Kidney glomerular epithelial cell (primary cell): ENCODE results near the gene LRCOL1.
"Not testable (repeated sequence)": the region's sequence is repeated elsewhere in the genome, so short reads cannot be mapped to it uniquely, and the experiment has no call there.

ENCODE experiments used
- DNase-seq: peaks from one replicate; lab custom pipeline; 2025; lab: John Stamatoyannopoulos, UW

LRCOL1 gene

DNA sequence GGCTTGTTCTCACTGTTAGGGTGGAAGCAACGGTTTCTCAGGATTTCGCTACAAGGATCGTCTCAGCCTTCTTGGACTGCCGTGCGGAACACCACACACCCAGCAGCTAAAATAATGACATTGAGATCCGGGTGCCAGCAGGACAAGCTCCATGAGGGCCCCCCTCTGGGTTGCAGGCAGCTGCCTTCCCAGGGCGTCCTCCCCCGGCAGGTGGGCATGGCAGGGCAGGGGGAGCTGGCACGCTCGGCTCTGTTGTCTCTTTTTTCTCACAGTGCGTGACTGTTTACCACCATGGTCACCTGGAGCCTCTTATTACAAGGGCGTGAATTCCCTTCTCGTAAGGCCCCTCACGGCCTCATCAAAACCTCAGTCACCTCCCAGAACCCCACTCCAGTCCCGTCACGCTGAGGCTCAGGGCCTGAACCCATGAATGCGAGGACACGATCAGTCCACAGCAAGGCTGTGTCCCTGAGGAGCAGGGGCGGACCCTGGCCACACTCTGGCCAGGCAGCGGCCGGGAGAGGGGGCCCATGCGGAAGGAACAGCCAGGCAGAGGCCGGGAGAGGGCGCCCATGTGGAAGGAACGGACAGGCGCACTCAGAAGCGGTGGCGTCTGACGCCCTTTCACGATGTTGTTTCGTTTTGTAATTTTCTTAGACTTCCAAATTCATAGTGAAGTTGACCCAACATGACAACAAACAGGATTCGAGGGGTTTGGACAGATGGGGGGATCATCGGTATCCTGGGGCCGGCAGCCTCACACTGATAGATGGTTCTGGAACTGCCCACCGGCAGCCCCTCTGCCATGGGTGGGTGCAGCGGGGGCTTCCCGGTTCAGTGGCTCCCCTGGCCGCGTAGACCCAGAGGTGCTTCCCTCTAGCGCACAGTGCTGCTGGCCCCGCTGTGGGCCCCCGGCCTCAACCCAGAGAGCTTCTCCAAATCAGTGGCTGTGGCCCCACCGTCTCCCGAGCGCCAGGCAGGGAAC, 10.0 kb downstream of the LRCOL1 start:
- DNase-seq, result peak; percentile 66

DNA sequence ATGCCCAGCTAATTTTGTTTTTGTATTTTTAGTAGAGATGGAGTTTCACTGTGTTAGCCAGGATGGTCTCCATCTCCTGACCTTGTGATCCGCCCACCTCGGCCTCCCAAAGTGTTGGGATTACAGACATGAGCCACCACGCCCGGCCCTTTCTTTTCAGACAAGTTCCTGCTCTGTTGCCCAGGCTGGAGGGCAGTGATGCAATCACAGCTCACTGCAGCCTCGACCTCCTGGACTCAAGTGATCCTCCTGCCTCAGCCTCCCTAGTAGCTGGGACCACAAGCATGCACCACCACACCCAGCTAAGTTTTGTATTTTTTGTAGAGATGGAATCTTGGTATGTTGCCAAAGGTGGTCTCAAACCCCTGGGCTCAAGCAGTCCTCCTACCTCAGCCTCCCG, 10.9 kb downstream of the LRCOL1 start:
- DNase-seq, result not testable (repeated sequence)

DNA sequence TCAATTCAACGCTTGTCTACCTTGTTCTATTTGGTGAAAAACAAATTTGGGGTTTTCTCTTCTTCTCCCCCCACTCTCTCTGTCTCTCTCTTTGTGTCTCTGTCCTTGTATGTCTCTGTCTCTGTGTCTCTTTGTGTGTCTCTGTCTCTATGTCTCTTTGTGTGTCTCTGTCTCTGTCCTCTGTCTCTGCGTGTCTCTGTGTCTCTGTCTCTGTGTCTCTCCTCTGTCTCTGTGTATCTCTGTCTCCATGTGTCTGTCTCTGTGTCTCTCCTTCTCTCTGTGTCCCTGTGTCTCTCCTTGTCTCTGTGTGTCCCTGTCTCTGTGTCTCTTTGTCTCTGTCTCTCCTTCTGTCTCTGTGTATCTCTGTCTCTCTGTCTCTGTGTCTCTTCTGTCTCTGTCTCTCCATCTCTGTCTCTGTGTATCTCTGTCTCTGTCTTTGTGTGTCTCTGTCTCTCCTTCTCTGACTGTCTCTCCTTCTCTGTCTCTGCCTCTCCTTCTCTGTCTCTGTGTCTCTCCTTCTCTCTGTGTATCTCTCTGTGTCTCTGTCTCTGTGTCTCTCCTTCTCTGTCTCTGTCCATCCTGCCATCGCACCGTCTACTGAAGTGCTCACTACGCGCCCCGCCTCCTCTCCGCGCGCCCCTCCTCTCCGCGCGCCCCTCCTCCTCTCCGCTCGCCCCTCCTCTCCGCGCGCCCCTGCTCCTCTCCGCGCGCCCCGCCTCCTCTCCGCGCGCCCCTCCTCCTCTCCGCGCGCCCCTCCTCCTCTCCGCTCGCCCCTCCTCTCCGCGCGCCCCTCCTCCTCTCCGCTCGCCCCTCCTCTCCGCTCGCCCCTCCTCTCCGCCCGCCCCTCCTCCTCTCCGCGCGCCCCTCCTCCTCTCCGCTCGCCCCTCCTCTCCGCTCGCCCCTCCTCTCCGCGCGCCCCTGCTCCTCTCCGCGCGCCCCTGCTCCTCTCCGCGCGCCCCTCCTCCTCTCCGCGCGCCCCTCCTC, 12.8 kb downstream of the LRCOL1 start:
- peak; percentile 12 for DNase-seq

GRCh38 chr12:132596016-132596415, 14.4 kb downstream of the LRCOL1 start:
- no peak for DNase-seq

- DNase-seq, result no peak
Measured at GRCh38 chr12:132595183-132595582, 15.2 kb downstream of the LRCOL1 start.

- DNase-seq, result peak; percentile 89
Measured at GRCh38 chr12:132593938-132594358, 16.4 kb downstream of the LRCOL1 start.

GRCh38 chr12:132593521-132593920, 16.9 kb downstream of the LRCOL1 start:
- no peak for DNase-seq

- DNase-seq, result no peak
Measured at GRCh38 chr12:132593071-132593470, 17.3 kb downstream of the LRCOL1 start.

DNA sequence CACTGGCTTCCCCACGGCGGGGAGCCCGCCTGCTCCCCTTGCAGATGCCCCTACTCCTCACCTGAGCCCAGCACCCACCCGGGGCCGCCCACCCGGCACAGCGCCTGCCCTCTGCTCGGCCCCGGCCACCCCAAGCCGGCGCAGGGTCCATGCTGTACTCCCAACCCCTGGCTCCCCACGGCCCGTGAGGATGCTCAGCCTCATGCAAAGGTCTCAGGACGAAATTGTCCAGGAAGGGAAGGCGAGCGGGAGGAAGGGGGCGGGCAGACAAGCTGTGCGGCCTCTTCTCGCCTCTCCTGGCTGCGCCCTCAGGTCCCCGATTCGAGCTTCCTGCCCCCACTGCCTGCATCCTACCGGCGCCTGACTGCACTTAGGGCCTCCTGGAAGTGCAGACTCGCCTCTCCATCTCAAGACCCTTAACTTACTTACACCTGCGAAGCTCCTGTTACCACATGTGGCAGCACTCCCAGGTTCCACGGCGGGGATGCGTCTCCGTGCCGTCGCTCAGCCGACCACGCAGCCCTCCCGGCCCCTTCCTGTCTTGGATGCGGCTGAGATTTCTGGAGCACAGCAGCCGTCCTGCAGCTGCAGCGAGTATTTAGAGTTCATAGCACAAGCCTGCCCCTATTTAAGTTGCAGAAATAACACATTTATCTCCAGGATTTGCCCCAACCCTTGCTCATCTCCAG, 18.0 kb downstream of the LRCOL1 start:
- DNase-seq, result no peak

GRCh38 chr12:132591107-132591935, 19.1 kb downstream of the LRCOL1 start:
- DNase-seq, result no peak

GRCh38 chr12:132588821-132589669, 21.3 kb downstream of the LRCOL1 start:
- no peak for DNase-seq

DNA sequence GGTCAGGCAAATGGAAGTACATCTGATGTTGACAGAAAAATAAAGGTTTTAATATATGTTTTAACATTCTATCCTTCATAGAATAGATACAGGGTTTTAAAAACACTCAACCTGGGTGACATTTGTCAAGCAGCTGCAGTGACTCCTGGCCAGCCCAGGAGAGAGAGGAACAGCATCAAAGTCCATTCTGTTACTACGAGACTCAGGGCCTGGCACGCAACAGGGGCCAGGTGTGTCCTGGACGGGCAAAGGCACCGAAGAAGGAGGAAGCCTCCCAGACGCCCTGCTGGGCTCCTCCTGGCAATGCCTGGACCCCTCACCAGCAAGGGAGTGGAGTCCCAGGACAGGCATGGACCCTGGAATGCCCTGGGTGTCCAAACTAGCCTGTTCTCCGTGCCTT, 22.1 kb downstream of the LRCOL1 start:
- no peak for DNase-seq

DNA sequence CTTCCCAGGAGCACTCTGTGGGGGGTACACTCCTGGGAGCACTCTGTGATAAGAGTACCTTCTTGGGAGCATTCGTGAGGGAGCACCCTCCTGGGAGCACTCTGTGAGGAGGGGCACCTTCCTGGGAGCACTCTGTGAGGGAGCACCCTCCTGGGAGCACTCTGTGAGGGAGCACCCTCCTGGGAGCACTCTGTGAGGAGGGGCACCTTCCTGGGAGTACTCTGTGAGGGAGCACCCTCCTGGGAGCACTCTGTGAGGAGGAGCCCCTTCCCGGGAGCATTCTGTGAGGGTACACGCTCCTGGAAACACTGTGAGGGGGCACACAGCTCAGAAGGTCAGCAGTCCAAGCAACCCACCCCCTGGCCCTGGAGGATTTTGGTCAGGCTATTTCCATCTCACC, 22.6 kb downstream of the LRCOL1 start:
- DNase-seq, result no peak

DNA sequence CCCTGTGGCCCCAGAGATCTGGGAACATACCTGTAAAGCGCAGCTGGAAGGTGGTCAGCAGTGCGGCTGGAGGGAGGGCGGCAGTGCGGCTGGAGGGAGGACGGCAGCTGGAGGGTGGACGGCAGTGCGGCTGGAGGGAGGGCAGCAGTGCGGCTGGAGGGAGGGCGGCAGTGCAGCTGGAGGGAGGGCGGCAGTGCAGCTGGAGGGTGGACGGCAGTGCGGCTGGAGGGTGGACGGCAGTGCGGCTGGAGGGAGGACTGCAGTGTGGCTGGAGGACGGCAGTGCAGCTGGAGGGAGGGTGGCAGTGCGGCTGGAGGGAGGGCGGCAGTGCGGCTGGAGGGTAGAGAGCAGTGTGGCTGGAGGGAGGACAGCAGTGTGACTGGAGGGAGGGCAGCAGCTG, 23.5 kb downstream of the LRCOL1 start:
- DNase-seq, result no peak

DNA sequence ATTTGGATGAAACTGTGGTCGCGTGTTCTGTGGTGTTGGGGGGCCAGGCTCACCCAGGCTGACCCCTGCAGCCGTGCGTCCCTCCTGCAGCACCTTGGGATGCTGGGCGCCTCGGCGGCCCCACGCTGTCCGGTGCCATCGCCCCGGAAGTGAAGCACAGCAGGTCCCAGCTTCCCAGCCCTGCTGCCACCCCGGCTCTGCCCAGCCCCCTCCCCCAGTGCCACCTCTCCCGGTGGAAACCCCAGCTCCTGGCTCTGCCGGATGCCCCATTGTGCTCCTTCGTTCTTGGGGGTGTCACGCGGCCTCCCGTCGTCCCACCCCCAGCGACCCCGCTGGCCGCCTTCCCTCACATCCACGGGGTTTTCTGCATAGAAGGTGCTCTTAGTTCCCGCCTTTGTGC, 25.2 kb downstream of the LRCOL1 start:
- DNase-seq, result no peak

DNA sequence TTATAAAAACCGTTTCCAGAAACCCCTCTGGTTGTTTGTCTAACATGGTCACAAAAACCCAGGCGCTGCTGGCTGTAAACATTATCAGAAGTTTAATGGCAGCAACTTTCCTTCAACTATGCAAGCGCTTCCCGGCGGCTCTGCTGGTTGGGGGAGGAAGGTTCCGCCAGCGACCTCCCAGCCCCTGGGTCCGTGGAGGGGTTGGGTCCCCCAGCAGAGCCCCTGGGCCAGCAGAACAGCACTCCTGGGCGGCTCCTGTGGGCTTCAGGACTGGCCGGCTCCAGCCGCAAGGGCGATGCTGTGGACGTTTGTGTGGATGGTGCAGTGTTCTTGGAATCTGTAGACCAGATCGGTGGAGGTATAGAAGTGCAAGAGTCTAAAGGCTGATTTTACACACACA, 26.0 kb downstream of the LRCOL1 start:
- no peak for DNase-seq

DNA sequence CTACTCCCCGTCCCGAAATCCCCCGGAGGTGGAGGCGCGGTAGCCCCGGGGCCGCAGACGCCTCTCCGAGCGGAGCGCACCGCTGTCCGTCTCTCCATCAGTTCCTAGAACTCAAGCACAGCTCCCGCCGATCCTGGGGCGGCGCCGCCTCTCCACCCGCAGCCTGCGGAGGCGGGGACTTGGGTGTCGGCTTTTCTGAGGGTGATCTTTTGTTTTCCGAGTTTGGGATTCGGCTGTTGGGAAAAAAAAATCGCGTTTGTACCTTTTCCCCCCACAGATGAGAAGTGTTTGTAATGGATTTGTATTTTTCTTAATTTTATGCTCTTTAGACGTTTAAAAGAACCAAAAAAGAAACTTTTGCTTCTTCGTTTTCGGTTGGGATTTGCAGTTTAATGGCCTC, 26.6 kb downstream of the LRCOL1 start:
- no peak for DNase-seq

- no peak for DNase-seq
Measured at GRCh38 chr12:132583411-132583710, 27.0 kb downstream of the LRCOL1 start.

GRCh38 chr12:132582582-132583410, 27.6 kb downstream of the LRCOL1 start:
- no peak for DNase-seq
